ENCODE results near the gene CEP85L. TPM values are rescaled to one million over a fixed set of nuclear protein-coding genes. Genes with fewer than 3 reads are reported as not detected.

Gene CEP85L
- total RNA-seq, 1 donor from 2014 or later = 42.3 TPM

GRCh38 chr6:118625833-118626232 lies 25.6 kb downstream of the CEP85L start:
- Mint-ChIP-seq H3K27me3 (no peaks in the 10 kb centered on the region), H3K36me3 (ENCODE audit: low read depth) (peaks cover 56% of the 10 kb centered on the region), H3K9me3 (peaks cover 5% of the 10 kb centered on the region), H3K27ac (no peak overlapping the region), H3K4me3 (no peak overlapping the region), H3K4me1 (peaks cover 35% of the 10 kb centered on the region)
- intact Hi-C loops (cut with micrococcal nuclease) = no loop called here
- DNase-seq = no peak

- no peaks in the 10 kb centered on the region for H3K27me3 Mint-ChIP-seq
- no peak overlapping the region for H3K27ac Mint-ChIP-seq
- intact Hi-C loops (cut with micrococcal nuclease) = no loop called here
- no peak overlapping the region for H3K4me3 Mint-ChIP-seq
- peaks cover 28% of the 10 kb centered on the region for H3K36me3 Mint-ChIP-seq (ENCODE audit: low read depth)
- H3K4me1 Mint-ChIP-seq = peaks cover 39% of the 10 kb centered on the region
- no peak for DNase-seq
- H3K9me3 Mint-ChIP-seq = peaks cover 5% of the 10 kb centered on the region
Measured at GRCh38 chr6:118621799-118622470, 29.5 kb downstream of the CEP85L start.

GRCh38 chr6:118620202-118620601 lies 31.2 kb downstream of the CEP85L start:
- Mint-ChIP-seq H3K4me3 (no peak overlapping the region), H3K9me3 (no peaks in the 10 kb centered on the region), H3K36me3 (ENCODE audit: low read depth) (peaks cover 24% of the 10 kb centered on the region), H3K27me3 (no peaks in the 10 kb centered on the region), H3K27ac (no peak overlapping the region), H3K4me1 (peaks cover 36% of the 10 kb centered on the region)
- intact Hi-C loops (cut with micrococcal nuclease) = no loop called here
- no peak for DNase-seq

GRCh38 chr6:118618676-118619377 lies 32.6 kb downstream of the CEP85L start:
- Mint-ChIP-seq H3K27ac (peak overlapping the region; percentile 9), H3K27me3 (no peaks in the 10 kb centered on the region), H3K9me3 (no peaks in the 10 kb centered on the region), H3K36me3 (ENCODE audit: low read depth) (peaks cover 24% of the 10 kb centered on the region), H3K4me3 (no peak overlapping the region), H3K4me1 (peaks cover 28% of the 10 kb centered on the region)
- DNase-seq = peak; percentile 86
- intact Hi-C loops (cut with micrococcal nuclease) = loop anchor here (1.0 to 2.0 kb wide), 3 partner anchors 30 to 334 kb away; no protein-coding TSS in a partner anchor

DNA sequence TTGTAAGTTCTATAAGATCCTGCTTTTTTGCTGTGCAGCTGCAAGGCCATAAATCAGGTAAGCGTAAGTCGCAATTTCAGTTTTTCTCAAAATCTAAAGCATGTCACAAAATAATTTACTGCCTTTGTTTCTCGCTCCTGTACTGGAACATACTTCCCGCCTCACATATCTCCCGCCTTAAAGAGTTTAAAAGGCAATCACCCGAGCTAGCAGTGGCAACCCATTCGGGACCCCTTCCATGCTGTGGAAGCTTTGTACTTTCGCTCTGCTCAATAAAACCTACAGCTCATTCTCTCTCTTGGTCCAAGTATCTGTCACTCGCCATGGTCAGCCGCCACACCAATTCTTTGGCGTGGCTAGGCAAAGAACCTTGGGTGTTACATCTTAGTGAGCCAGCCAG lies 34.0 kb downstream of the CEP85L start:
- DNase-seq = no peak
- no peaks in the 10 kb centered on the region for H3K9me3 Mint-ChIP-seq
- H3K27me3 Mint-ChIP-seq = no peaks in the 10 kb centered on the region
- H3K36me3 Mint-ChIP-seq (ENCODE audit: low read depth) = peaks cover 32% of the 10 kb centered on the region
- peaks cover 30% of the 10 kb centered on the region for H3K4me1 Mint-ChIP-seq
- no peak overlapping the region for H3K4me3 Mint-ChIP-seq
- intact Hi-C loops (cut with micrococcal nuclease) = no loop called here
- H3K27ac Mint-ChIP-seq = no peak overlapping the region

DNA sequence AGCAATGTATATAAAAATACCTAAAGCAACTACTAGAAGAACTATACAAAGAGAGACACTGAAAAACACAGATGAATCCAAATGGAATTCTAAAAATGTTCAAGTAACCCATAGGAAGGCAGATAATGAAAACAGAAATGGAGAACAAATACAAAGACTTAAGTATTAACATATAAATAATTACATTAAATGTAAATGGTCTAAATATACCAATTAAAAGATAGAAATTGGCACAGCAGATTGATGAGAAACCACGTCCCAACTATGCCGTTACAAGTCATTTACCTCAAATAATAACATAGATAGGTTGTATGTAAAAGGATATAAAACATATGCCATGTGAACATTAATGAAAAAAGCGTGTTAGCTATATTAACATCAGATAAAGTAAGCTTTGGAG lies 40.1 kb downstream of the CEP85L start:
- Mint-ChIP-seq H3K27me3 (no peaks in the 10 kb centered on the region), H3K4me1 (peaks cover 34% of the 10 kb centered on the region), H3K9me3 (no peaks in the 10 kb centered on the region), H3K36me3 (ENCODE audit: low read depth) (peaks cover 48% of the 10 kb centered on the region), H3K4me3 (no peak overlapping the region), H3K27ac (no peak overlapping the region)
- no peak for DNase-seq
- intact Hi-C loops (cut with micrococcal nuclease) = no loop called here

DNA sequence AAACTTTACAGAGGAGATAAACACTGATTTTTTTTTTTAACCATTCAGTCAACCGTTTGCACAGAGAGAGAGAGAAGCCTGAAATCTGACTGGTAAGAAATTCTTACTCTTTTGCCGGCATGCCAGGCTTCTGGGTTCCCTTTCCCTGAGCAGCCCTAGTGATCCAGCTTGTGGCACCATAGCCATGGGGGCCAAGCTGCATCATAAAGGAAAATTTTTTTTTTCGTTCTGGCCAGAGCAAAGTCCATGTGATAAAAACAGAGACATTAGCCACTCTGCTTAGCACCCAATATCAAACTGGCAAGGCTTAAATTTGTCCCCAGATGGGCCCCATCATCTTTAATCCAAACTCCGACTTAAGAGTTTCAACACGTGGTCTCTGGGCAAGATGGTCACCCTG lies 44.5 kb downstream of the CEP85L start:
- intact Hi-C loops (cut with micrococcal nuclease) = no loop called here
- no peaks in the 10 kb centered on the region for H3K9me3 Mint-ChIP-seq
- H3K27ac Mint-ChIP-seq = peak overlapping the region; percentile 8
- no peak for DNase-seq
- peaks cover 32% of the 10 kb centered on the region for H3K4me1 Mint-ChIP-seq
- peaks cover 51% of the 10 kb centered on the region for H3K36me3 Mint-ChIP-seq (ENCODE audit: low read depth)
- no peak overlapping the region for H3K4me3 Mint-ChIP-seq
- H3K27me3 Mint-ChIP-seq = no peaks in the 10 kb centered on the region

- H3K9me3 Mint-ChIP-seq = no peaks in the 10 kb centered on the region
- intact Hi-C loops (cut with micrococcal nuclease) = no loop called here
- no peak overlapping the region for H3K4me3 Mint-ChIP-seq
- H3K27me3 Mint-ChIP-seq = no peaks in the 10 kb centered on the region
- peaks cover 52% of the 10 kb centered on the region for H3K36me3 Mint-ChIP-seq (ENCODE audit: low read depth)
- H3K27ac Mint-ChIP-seq = peak overlapping the region; percentile 52
- peak; percentile 54 for DNase-seq
- peaks cover 30% of the 10 kb centered on the region for H3K4me1 Mint-ChIP-seq
Measured at GRCh38 chr6:118606268-118606667, 45.1 kb downstream of the CEP85L start.

DNA sequence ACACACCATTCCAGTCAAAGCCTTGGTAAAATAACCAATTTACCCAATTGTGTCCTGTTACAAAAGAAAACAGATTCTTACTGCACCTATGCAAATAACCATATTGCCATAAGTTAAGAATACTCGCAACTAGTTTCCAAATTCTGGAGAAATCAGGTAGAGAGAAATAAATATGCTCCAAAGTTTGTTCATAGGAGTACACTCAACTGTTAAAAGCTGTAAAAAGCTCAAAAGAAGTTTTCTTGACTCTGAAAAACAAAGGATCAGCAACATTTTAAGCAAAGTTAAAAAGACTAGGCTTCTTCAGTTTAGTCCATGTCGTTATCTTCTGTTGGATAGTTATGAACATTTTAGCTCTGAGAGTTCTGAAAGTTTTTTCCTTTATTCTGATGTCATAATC lies 48.0 kb downstream of the CEP85L start:
- intact Hi-C loops (cut with micrococcal nuclease) = no loop called here
- Mint-ChIP-seq H3K9me3 (no peaks in the 10 kb centered on the region), H3K4me3 (no peak overlapping the region), H3K27me3 (no peaks in the 10 kb centered on the region), H3K36me3 (ENCODE audit: low read depth) (peaks cover 51% of the 10 kb centered on the region), H3K4me1 (peaks cover 16% of the 10 kb centered on the region), H3K27ac (no peak overlapping the region)
- no peak for DNase-seq

DNA sequence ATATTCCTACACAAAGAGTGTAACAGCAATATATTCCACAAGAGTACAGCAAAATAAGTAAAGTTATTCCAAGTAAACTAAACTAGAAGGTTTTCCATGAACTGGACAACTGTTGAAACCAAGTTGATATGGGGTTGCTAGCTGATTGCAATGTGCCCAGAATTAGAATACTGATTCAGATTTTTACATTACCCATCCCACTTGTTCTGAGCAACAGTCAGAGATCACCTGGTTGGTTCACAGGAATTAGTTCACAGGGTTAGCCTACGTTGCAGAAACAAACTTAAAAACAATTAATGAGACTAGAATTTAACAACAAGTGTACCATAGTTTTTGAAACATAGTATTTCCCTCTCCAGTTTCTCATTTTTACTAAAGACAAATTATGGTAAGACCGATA lies 49.1 kb downstream of the CEP85L start:
- Mint-ChIP-seq H3K4me1 (peaks cover 13% of the 10 kb centered on the region), H3K36me3 (ENCODE audit: low read depth) (peaks cover 56% of the 10 kb centered on the region), H3K27me3 (no peaks in the 10 kb centered on the region), H3K27ac (no peak overlapping the region), H3K9me3 (peaks cover 2% of the 10 kb centered on the region), H3K4me3 (no peak overlapping the region)
- no peak for DNase-seq
- intact Hi-C loops (cut with micrococcal nuclease) = no loop called here

GRCh38 chr6:118598324-118598723 lies 53.1 kb downstream of the CEP85L start:
- no peak overlapping the region for H3K27ac Mint-ChIP-seq
- no peak for DNase-seq
- peaks cover 38% of the 10 kb centered on the region for H3K36me3 Mint-ChIP-seq (ENCODE audit: low read depth)
- H3K4me1 Mint-ChIP-seq = peaks cover 9% of the 10 kb centered on the region
- peaks cover 5% of the 10 kb centered on the region for H3K9me3 Mint-ChIP-seq
- H3K4me3 Mint-ChIP-seq = no peak overlapping the region
- intact Hi-C loops (cut with micrococcal nuclease) = no loop called here
- H3K27me3 Mint-ChIP-seq = no peaks in the 10 kb centered on the region

GRCh38 chr6:118597636-118598035 lies 53.8 kb downstream of the CEP85L start:
- H3K4me3 Mint-ChIP-seq = no peak overlapping the region
- peaks cover 37% of the 10 kb centered on the region for H3K36me3 Mint-ChIP-seq (ENCODE audit: low read depth)

DNA sequence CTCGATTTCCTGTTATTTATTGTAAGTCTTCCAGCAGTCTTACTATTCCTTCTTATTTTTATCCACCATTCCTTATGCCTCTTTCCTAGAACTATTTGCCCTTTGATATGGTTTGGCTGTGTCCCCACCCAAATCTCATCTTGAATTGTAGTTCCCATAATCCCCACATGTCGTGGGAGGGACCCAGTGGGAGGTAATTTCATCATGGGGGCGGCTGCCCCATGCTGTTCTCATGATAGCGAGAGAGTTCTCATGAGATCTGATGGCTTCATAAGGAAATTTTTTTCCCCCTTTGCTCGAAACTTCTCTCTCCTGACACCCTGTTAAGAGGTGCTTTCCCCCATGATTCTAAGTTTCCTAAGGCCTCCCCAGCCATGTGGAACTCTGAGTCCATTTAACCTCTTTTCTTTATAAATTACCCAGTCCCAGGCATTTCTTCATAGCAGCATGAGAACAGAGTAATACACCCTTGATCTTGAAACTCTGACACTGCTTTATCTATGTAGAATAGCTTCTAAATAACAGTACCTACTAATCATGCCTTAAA lies 54.5 kb downstream of the CEP85L start:
- intact Hi-C loops (cut with micrococcal nuclease) = no loop called here
- Mint-ChIP-seq H3K9me3 (peaks cover 5% of the 10 kb centered on the region), H3K4me1 (peaks cover 9% of the 10 kb centered on the region), H3K36me3 (ENCODE audit: low read depth) (peaks cover 31% of the 10 kb centered on the region), H3K27me3 (no peaks in the 10 kb centered on the region), H3K27ac (peak overlapping the region; percentile 73), H3K4me3 (no peak overlapping the region)
- DNase-seq = no peak

More at GRCh38 chr6:118597636-118598035, 53.8 kb downstream of the CEP85L start:
- Mint-ChIP-seq H3K27me3 (no peaks in the 10 kb centered on the region), H3K27ac (no peak overlapping the region), H3K9me3 (peaks cover 5% of the 10 kb centered on the region), H3K4me1 (peaks cover 9% of the 10 kb centered on the region)
- DNase-seq = no peak
- intact Hi-C loops (cut with micrococcal nuclease) = no loop called here

- no peaks in the 10 kb centered on the region for H3K27me3 Mint-ChIP-seq
Measured at GRCh38 chr6:118594877-118595276, 56.5 kb downstream of the CEP85L start.

More at GRCh38 chr6:118594877-118595276, 56.5 kb downstream of the CEP85L start:
- intact Hi-C loops (cut with micrococcal nuclease) = no loop called here
- Mint-ChIP-seq H3K9me3 (peaks cover 5% of the 10 kb centered on the region), H3K4me3 (no peak overlapping the region), H3K4me1 (peaks cover 12% of the 10 kb centered on the region), H3K27ac (no peak overlapping the region), H3K36me3 (ENCODE audit: low read depth) (peaks cover 35% of the 10 kb centered on the region)
- no peak for DNase-seq

Measured in activated CD4-positive, alpha-beta T cell treated with anti-CD3 and anti-CD28 coated beads, Interleukin-2, amount 10 ng/mL, durations not matched to agents 24 days and 14 days (primary cell).